ENCODE data around the gene PAQR5. TPM values are rescaled to one million over a fixed set of nuclear protein-coding genes. Genes with fewer than 3 reads are reported as not detected.

The PAQR5 gene
- total RNA-seq, 1 donor, result 1.1 TPM

- peaks cover 20% of the 10 kb centered on the region for H4K20me1 ChIP-seq (ENCODE audit: insufficient read depth, low read length)
- H3K4me2 ChIP-seq (ENCODE audit: insufficient read depth, low read length), result no peak overlapping the region
- no peaks in the 10 kb centered on the region for H3K27me3 ChIP-seq (ENCODE audit: insufficient read depth, low read length)
- H3K4me3 ChIP-seq (ENCODE audit: insufficient read depth, low read length), result no peak overlapping the region
- peaks cover 51% of the 10 kb centered on the region for H3K79me2 ChIP-seq (ENCODE audit: insufficient read depth, low read length)
- no peaks in the 10 kb centered on the region for H3K9me3 ChIP-seq (ENCODE audit: low read depth, low read length)
- TF ChIP-seq, protein P1, sequence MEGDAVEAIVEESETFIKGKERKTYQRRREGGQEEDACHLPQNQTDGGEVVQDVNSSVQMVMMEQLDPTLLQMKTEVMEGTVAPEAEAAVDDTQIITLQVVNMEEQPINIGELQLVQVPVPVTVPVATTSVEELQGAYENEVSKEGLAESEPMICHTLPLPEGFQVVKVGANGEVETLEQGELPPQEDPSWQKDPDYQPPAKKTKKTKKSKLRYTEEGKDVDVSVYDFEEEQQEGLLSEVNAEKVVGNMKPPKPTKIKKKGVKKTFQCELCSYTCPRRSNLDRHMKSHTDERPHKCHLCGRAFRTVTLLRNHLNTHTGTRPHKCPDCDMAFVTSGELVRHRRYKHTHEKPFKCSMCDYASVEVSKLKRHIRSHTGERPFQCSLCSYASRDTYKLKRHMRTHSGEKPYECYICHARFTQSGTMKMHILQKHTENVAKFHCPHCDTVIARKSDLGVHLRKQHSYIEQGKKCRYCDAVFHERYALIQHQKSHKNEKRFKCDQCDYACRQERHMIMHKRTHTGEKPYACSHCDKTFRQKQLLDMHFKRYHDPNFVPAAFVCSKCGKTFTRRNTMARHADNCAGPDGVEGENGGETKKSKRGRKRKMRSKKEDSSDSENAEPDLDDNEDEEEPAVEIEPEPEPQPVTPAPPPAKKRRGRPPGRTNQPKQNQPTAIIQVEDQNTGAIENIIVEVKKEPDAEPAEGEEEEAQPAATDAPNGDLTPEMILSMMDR (IDR thresholded peaks at IDR 0.05; ENCODE audit: extremely low read depth, low read depth, low read length), result no peak
- H2AFZ ChIP-seq (ENCODE audit: low read length), result no peak overlapping the region
- H3K36me3 ChIP-seq (ENCODE audit: insufficient read depth, low read length), result no peaks in the 10 kb centered on the region
- no peak for DNase-seq (ENCODE audit: insufficient read length, low spot score, missing footprints)
- H3K27ac ChIP-seq (ENCODE audit: low read depth, low read length), result no peak overlapping the region
- H3K4me1 ChIP-seq (ENCODE audit: insufficient read depth, low read length), result peaks cover 16% of the 10 kb centered on the region
Measured at GRCh38 chr15:69405110-69405509, 106.4 kb downstream of the PAQR5 start.

DNA sequence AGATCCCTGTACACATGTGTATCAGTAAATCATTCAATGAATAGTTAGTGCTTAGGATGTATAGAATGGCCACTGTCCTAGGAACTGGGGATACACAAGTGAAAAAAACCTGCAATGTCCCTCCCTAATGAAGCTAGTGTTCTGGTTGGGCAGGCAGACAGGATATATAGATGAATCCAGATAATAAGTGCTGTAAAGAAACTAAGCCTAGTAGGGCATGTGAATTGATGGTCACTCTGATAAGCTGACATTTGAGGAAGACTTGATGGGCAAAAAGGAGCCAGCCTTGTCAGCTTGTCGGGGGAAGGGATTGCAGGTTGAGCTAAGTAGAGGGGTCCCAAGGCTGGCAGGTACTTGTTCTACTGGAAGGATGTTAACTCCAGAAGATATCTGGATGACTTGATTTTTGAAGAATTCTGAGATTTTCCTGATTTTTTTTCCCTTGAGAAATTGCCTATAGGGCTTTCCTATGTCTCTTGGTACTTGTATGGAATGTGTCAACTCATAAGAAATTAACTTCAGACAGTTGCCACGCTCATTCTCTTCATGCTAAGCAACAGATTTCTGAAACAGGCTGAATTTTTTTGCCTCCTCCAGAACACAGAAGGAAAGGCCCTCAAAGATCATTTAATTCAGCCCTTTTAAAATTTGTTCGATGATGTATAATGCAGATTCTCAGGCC is 109.1 kb downstream of the PAQR5 start:
- TF ChIP-seq, protein P1 (IDR thresholded peaks at IDR 0.05; ENCODE audit: extremely low read depth, low read depth, low read length), result no peak
- Histone ChIP-seq H3K4me1 (ENCODE audit: insufficient read depth, low read length) (peaks cover 21% of the 10 kb centered on the region), H3K4me2 (ENCODE audit: insufficient read depth, low read length) (no peak overlapping the region)

DNA sequence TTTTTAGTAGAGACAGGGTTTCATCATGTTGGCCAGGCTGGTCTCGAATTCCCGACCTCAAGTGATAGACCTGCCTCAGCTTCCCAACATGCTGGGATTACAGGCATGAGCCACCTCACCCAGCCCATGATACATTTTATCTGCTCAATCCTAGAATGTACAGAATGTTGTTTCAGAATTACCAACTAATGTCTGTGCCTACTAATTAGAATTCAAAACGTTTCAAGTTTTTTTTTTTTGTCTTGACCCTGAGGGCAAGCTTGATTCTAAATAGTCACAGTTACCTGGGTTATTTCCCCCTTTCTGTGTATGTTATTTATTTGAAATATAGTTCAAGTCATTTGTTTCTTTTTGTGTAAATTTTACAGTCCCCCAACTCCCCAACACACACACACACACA is 110.1 kb downstream of the PAQR5 start:
- Histone ChIP-seq H3K4me2 (ENCODE audit: insufficient read depth, low read length) (no peak overlapping the region), H3K79me2 (ENCODE audit: insufficient read depth, low read length) (peaks cover 80% of the 10 kb centered on the region)

More for the DNA sequence above, 109.1 kb downstream of the PAQR5 start:
- no peak overlapping the region for H3K27ac ChIP-seq (ENCODE audit: low read depth, low read length)
- no peaks in the 10 kb centered on the region for H3K36me3 ChIP-seq (ENCODE audit: insufficient read depth, low read length)
- no peak overlapping the region for H3K4me3 ChIP-seq (ENCODE audit: insufficient read depth, low read length)
- no peaks in the 10 kb centered on the region for H3K9me3 ChIP-seq (ENCODE audit: low read depth, low read length)
- DNase-seq (ENCODE audit: insufficient read length, low spot score, missing footprints), result no peak
- no peak overlapping the region for H2AFZ ChIP-seq (ENCODE audit: low read length)
- peaks cover 70% of the 10 kb centered on the region for H3K79me2 ChIP-seq (ENCODE audit: insufficient read depth, low read length)
- H4K20me1 ChIP-seq (ENCODE audit: insufficient read depth, low read length), result peaks cover 24% of the 10 kb centered on the region
- no peaks in the 10 kb centered on the region for H3K27me3 ChIP-seq (ENCODE audit: insufficient read depth, low read length)

GRCh38 chr15:69410248-69410874 is 111.6 kb downstream of the PAQR5 start:
- H3K4me3 ChIP-seq (ENCODE audit: insufficient read depth, low read length), result no peak overlapping the region
- no peaks in the 10 kb centered on the region for H3K27me3 ChIP-seq (ENCODE audit: insufficient read depth, low read length)
- H3K9me3 ChIP-seq (ENCODE audit: low read depth, low read length), result no peaks in the 10 kb centered on the region
- peaks cover 77% of the 10 kb centered on the region for H3K79me2 ChIP-seq (ENCODE audit: insufficient read depth, low read length)
- TF ChIP-seq, protein P1 (IDR thresholded peaks at IDR 0.05; ENCODE audit: extremely low read depth, low read depth, low read length), result peak; percentile 46
- DNase-seq (ENCODE audit: insufficient read length, low spot score, missing footprints), result no peak
- H3K27ac ChIP-seq (ENCODE audit: low read depth, low read length), result no peak overlapping the region
- H3K36me3 ChIP-seq (ENCODE audit: insufficient read depth, low read length), result no peaks in the 10 kb centered on the region
- peaks cover 19% of the 10 kb centered on the region for H3K4me1 ChIP-seq (ENCODE audit: insufficient read depth, low read length)
- peaks cover 20% of the 10 kb centered on the region for H4K20me1 ChIP-seq (ENCODE audit: insufficient read depth, low read length)
- no peak overlapping the region for H2AFZ ChIP-seq (ENCODE audit: low read length)
- no peak overlapping the region for H3K4me2 ChIP-seq (ENCODE audit: insufficient read depth, low read length)

More for the DNA sequence above, 110.1 kb downstream of the PAQR5 start:
- H3K4me1 ChIP-seq (ENCODE audit: insufficient read depth, low read length), result peaks cover 21% of the 10 kb centered on the region
- no peak overlapping the region for H3K27ac ChIP-seq (ENCODE audit: low read depth, low read length)
- no peak overlapping the region for H2AFZ ChIP-seq (ENCODE audit: low read length)
- no peaks in the 10 kb centered on the region for H3K9me3 ChIP-seq (ENCODE audit: low read depth, low read length)
- no peak for DNase-seq (ENCODE audit: insufficient read length, low spot score, missing footprints)
- TF ChIP-seq, protein P1 (IDR thresholded peaks at IDR 0.05; ENCODE audit: extremely low read depth, low read depth, low read length), result no peak
- H3K36me3 ChIP-seq (ENCODE audit: insufficient read depth, low read length), result no peaks in the 10 kb centered on the region
- no peak overlapping the region for H3K4me3 ChIP-seq (ENCODE audit: insufficient read depth, low read length)
- peaks cover 20% of the 10 kb centered on the region for H4K20me1 ChIP-seq (ENCODE audit: insufficient read depth, low read length)
- no peaks in the 10 kb centered on the region for H3K27me3 ChIP-seq (ENCODE audit: insufficient read depth, low read length)
